A673 (cell line): Measurements from ENCODE around the gene EVI2B. TPM values are rescaled to one million over a fixed set of nuclear protein-coding genes. Genes with fewer than 3 reads are reported as not detected.

Experiments used
- BruUV-seq: library from RNA; stranded (reverse); fragments of 400-500 nt; replicated peaks from 2 replicates; lab custom pipeline; 2021; lab: Mats Ljungman, UMichigan
- CTCF ChIA-PET: fragments of 300-600 bp; sonication (Branson Sonifier 250); formaldehyde crosslinking; loops from one replicate; lab custom pipeline; 2022; ENCODE audit warnings: antibody characterized with exemption; lab: Charles Lee
- POLR2A ChIA-PET: fragments of 300-600 bp; sonication (Branson Sonifier 250); formaldehyde crosslinking; loops from one replicate; lab custom pipeline; 2022; ENCODE audit warnings: antibody characterized with exemption; ENCODE audit not compliant: low non-redundant PET; lab: Charles Lee
- DNase-seq: peaks from one replicate; pipeline ENCODE4 v3.0.0-alpha.2; 2015; ENCODE audit warnings: low spot score
- H3K27ac ChIP-seq: fragments of 200-600 bp; sonication (generic); 2 replicates; pipeline ENCODE4 v1.5.1; 2016; ENCODE audit warnings: mixed run types, low read depth, mild to moderate bottlenecking, mixed read lengths, antibody characterized with exemption, low read length; ENCODE audit not compliant: poor library complexity, severe bottlenecking
- H3K27me3 ChIP-seq: fragments of 200-600 bp; sonication (generic); replicated peaks from 2 replicates; pipeline ENCODE4 v1.6.1; 2017; ENCODE audit warnings: mixed run types, low read depth, mild to moderate bottlenecking, mixed read lengths, antibody characterized with exemption, low read length; ENCODE audit not compliant: insufficient read depth, poor library complexity
- H3K36me3 ChIP-seq: fragments of 200-600 bp; sonication (generic); 2 replicates; pipeline ENCODE4 v1.6.1; 2016; ENCODE audit warnings: mixed run types, mild to moderate bottlenecking, mixed read lengths, antibody characterized with exemption, low read length; ENCODE audit not compliant: insufficient read depth, poor library complexity, severe bottlenecking
- H3K4me1 ChIP-seq: fragments of 200-600 bp; sonication (generic); 2 replicates; pipeline ENCODE4 v1.6.1; 2017; ENCODE audit warnings: mixed run types, mild to moderate bottlenecking, mixed read lengths, antibody characterized with exemption, low read length; ENCODE audit not compliant: insufficient read depth, poor library complexity, severe bottlenecking
- H3K4me3 ChIP-seq: fragments of 200-600 bp; sonication (generic); 2 replicates; pipeline ENCODE4 v1.5.1; 2016; ENCODE audit warnings: low read depth, mixed run types, mild to moderate bottlenecking, mixed read lengths, low read length; ENCODE audit not compliant: poor library complexity, severe bottlenecking
- H3K9me3 ChIP-seq: fragments of 200-600 bp; sonication (generic); 2 replicates; pipeline ENCODE4 v1.6.1; 2016; ENCODE audit warnings: mixed run types, low read depth, mild to moderate bottlenecking, mixed read lengths, antibody characterized with exemption, low read length; ENCODE audit not compliant: poor library complexity, severe bottlenecking
- EZH2 ChIP-seq: fragments of 200-600 bp; sonication (generic); IDR thresholded peaks from 2 replicates; pipeline ENCODE4 v1.6.1; 2017; ENCODE audit warnings: borderline replicate concordance, low read depth, mild to moderate bottlenecking, mixed read lengths, antibody characterized with exemption, low read length; ENCODE audit not compliant: poor library complexity, severe bottlenecking
- intact Hi-C: fragments of 100-400 bp; cut with micrococcal nuclease; formaldehyde crosslinking; loops from one replicate; pipeline ENCODE4 v1.10.0; 2022; ENCODE audit not compliant: unreplicated experiment
- total RNA-seq: library from RNA; stranded (reverse); gene quantifications from 2 replicates; pipeline ENCODE4 v1.2.3, GENCODE V29; 2021
- TF ChIP-seq, protein P1 (sequence below): fragments of 300-800, 200-600 bp; sonication (generic); conservative IDR thresholded peaks from 2 replicates; pipeline ENCODE4 v1.5.1; 2017; ENCODE audit warnings: low read depth, mild to moderate bottlenecking, antibody characterized with exemption, low read length, moderate library complexity, mixed read lengths

EVI2B gene
- total RNA-seq, 1 experiment from 2014 or later: 0.92 TPM

DNA sequence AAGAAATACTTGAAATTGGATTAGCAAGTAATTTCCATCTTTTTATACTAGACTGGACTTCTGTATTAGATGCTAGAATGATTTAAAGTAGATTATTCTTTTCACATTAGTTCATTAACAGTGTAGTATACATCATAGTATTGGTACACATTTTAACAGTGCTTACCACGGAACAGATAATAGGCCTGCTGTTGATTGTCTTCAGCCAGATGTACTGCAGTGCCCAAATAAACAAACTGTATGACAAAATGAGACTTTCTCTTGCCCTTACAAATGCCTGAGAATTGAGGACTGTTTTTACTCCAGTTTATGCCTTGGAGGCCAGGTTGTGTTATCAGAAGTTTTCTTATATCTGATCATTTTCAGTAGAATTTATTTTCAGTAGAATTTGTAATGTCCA lies 6.9 kb upstream of the EVI2B start:
- peaks cover 6% of the 10 kb centered on the region for H3K4me1 ChIP-seq
- no peaks in the 10 kb centered on the region for H3K27me3 ChIP-seq
- no peak overlapping the region for H3K4me3 ChIP-seq
- no peaks in the 10 kb centered on the region for H3K36me3 ChIP-seq
- TF ChIP-seq EZH2: no peak
- TF ChIP-seq, protein P1, sequence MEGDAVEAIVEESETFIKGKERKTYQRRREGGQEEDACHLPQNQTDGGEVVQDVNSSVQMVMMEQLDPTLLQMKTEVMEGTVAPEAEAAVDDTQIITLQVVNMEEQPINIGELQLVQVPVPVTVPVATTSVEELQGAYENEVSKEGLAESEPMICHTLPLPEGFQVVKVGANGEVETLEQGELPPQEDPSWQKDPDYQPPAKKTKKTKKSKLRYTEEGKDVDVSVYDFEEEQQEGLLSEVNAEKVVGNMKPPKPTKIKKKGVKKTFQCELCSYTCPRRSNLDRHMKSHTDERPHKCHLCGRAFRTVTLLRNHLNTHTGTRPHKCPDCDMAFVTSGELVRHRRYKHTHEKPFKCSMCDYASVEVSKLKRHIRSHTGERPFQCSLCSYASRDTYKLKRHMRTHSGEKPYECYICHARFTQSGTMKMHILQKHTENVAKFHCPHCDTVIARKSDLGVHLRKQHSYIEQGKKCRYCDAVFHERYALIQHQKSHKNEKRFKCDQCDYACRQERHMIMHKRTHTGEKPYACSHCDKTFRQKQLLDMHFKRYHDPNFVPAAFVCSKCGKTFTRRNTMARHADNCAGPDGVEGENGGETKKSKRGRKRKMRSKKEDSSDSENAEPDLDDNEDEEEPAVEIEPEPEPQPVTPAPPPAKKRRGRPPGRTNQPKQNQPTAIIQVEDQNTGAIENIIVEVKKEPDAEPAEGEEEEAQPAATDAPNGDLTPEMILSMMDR: no peak
- CTCF ChIA-PET: no interaction called here
- intact Hi-C loops: no loop called here
- POLR2A ChIA-PET: no interaction called here
- no peak for DNase-seq
- H3K9me3 ChIP-seq: no peaks in the 10 kb centered on the region
- H3K27ac ChIP-seq: no peak overlapping the region
- no TSS peak for BruUV-seq

DNA sequence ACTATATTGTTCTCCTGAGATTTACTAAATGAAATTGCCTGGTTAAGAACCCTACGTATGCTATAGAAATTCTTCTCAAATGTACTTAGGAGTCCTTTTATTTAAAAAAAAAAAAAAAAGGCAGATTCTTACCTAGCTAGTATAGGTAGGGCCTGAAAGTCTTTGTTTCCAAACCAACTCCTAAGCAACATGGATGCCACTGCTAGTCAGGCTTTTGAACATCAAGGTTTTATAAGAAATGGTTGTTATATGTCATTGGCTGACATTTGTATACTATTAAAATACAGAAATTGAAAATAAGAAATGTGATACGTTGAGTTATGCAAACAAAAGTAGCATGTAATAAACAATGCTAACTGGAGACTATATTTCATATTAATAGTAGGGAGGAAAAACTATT lies 6.4 kb upstream of the EVI2B start:
- DNase-seq: no peak
- TF ChIP-seq, protein P1: no peak
- no peak for TF ChIP-seq EZH2
- Histone ChIP-seq H3K27me3 (no peaks in the 10 kb centered on the region), H3K9me3 (no peaks in the 10 kb centered on the region), H3K4me1 (peaks cover 6% of the 10 kb centered on the region), H3K27ac (no peak overlapping the region), H3K36me3 (no peaks in the 10 kb centered on the region), H3K4me3 (no peak overlapping the region)
- ChIA-PET POLR2A (no interaction called here), CTCF (no interaction called here)
- no TSS peak for BruUV-seq
- intact Hi-C loops: no loop called here

DNA sequence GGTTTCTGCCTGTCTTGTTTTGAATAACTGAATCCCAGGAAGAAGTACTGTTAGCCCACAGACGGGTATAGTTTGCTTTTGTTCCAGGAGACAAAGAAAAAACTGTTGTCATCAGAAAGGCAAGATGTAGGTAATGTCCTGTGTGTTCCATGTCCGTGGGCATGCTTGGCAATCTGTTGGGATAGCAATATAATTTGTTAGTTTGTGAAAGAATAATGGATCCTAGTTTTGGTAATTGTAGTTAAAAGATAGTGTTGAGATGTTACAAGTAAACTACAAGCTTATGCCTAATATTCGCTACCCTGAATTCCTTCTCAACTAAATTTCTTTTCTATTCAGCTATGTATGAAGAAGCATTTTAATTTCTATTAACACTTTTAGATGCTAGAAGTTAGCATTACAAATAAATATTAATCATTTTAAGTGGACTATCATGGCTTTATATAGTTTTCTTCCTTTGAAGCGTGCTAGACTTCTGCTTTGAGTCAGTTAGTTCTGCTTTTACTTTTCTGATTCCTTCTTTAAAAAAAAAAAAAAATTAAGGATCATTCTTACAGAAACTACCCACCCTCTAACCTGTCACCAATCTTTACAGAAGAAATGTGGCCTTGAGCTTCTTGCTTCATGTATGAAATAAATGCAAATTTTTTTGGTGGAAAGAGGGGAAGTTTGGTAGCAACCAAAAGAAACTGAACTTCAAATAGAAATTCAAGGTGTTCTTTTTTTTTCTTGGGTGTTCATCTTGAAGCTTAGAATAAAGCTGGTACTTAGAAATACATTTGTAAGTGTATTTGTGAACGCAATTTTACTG lies 5.2 kb upstream of the EVI2B start:
- Histone ChIP-seq H3K27ac (no peak overlapping the region), H3K9me3 (no peaks in the 10 kb centered on the region), H3K27me3 (no peaks in the 10 kb centered on the region), H3K36me3 (no peaks in the 10 kb centered on the region), H3K4me3 (no peak overlapping the region), H3K4me1 (peaks cover 6% of the 10 kb centered on the region)
- ChIA-PET CTCF (no interaction called here), POLR2A (interaction anchor here (0.6 kb wide), 1 partner anchor 49 kb away, joined by 4 read pairs; no protein-coding TSS in a partner anchor)
- DNase-seq: no peak
- TF ChIP-seq, protein P1: no peak
- no peak for TF ChIP-seq EZH2
- BruUV-seq: no TSS peak
- intact Hi-C loops: loop anchor here (10.0 kb wide), 1 partner anchor 64 kb away; no protein-coding TSS in a partner anchor
